Mammary epithelial cell (primary cell): Measurements from ENCODE around the gene SHISA9.

Experiments used
- CTCF ChIP-seq, 2 donors: IDR thresholded peaks in 1 of 2; conservative IDR thresholded peaks in 1 of 2; 2 replicates each; pipeline ENCODE4 v1.5.1; 2011 to 2012; ENCODE audit warnings: inconsistent platforms in 2 of 2, low read length in 2 of 2, mild to moderate bottlenecking in 2 of 2, control low read depth in 1 of 2, low read depth in 1 of 2; ENCODE audit not compliant: insufficient read depth in 1 of 2; ENCODE audit errors: extremely low read depth in 1 of 2
- EZH2 ChIP-seq: IDR thresholded peaks from 2 replicates; pipeline ENCODE4 v1.6.1; 2012; ENCODE audit warnings: low read length, inconsistent platforms, borderline replicate concordance

- no peak for TF ChIP-seq CTCF (conservative IDR thresholded peaks at IDR 0.05 in 1 of 2, IDR thresholded peaks at IDR 0.05 in 1 of 2; ENCODE audit: extremely low read depth in 1 of 2, insufficient read depth in 1 of 2, low read depth in 1 of 2, low read length in 2 of 2)
- no peak for TF ChIP-seq EZH2
These were observed 137.2 kb downstream of the SHISA9 start for GRCh38 chr16:13038591-13038990.
